ENCODE results near the gene ANKRD44. TPM values are rescaled to one million over a fixed set of nuclear protein-coding genes. Genes with fewer than 3 reads are reported as not detected.

ANKRD44 gene
- total RNA-seq, 1 experiment from 2014 or later: 16.2 TPM

GRCh38 chr2:196957881-196958525 is 352.6 kb downstream of the ANKRD44 start:
- DNase-seq (ENCODE audit: low spot score): no peak

- no peak for DNase-seq (ENCODE audit: low spot score)
These were observed 353.1 kb downstream of the ANKRD44 start for GRCh38 chr2:196957442-196957841.

- DNase-seq (ENCODE audit: low spot score): no peak
These were observed 354.5 kb downstream of the ANKRD44 start for GRCh38 chr2:196956069-196956468.

GRCh38 chr2:196955036-196955435 is 355.5 kb downstream of the ANKRD44 start:
- no peak for DNase-seq (ENCODE audit: low spot score)

- DNase-seq (ENCODE audit: low spot score): no peak
These were observed 356.6 kb downstream of the ANKRD44 start for GRCh38 chr2:196954001-196954400.

GRCh38 chr2:196952936-196953335 is 357.6 kb downstream of the ANKRD44 start:
- no peak for DNase-seq (ENCODE audit: low spot score)

- DNase-seq (ENCODE audit: low spot score): no peak
These were observed 358.6 kb downstream of the ANKRD44 start for GRCh38 chr2:196951973-196952372.

- no peak for DNase-seq (ENCODE audit: low spot score)
These were observed 361.5 kb downstream of the ANKRD44 start for GRCh38 chr2:196949116-196949515.

GRCh38 chr2:196944570-196944969 is 366.0 kb downstream of the ANKRD44 start:
- no peak for DNase-seq (ENCODE audit: low spot score)

GRCh38 chr2:196941398-196942078 is 369.0 kb downstream of the ANKRD44 start:
- no peak for DNase-seq (ENCODE audit: low spot score)

- peak; percentile 40 for DNase-seq (ENCODE audit: low spot score)
These were observed 371.2 kb downstream of the ANKRD44 start for GRCh38 chr2:196939371-196939770.

Other genes with a start within 250 kb of the ANKRD44 start
- gene SF3B1, start 124.2 kb upstream of the ANKRD44 start, total RNA-seq (2014; rRNA removed; shearing (Covaris generic)): 271 and 314 TPM in 2 replicates
- 48.9 and 57.6 TPM in 2 replicates for gene COQ10B, start 142.8 kb upstream of the ANKRD44 start, total RNA-seq (2014; rRNA removed; shearing (Covaris generic))
- gene HSPD1, start 189.1 kb upstream of the ANKRD44 start, total RNA-seq (2014; rRNA removed; shearing (Covaris generic)): 545 and 708 TPM in 2 replicates
- gene HSPE1, start 189.6 kb upstream of the ANKRD44 start, total RNA-seq (2014; rRNA removed; shearing (Covaris generic)): 375 and 548 TPM in 2 replicates
- 94.3 and 96.9 TPM in 2 replicates for gene MOB4, start 205.3 kb upstream of the ANKRD44 start, total RNA-seq (2014; rRNA removed; shearing (Covaris generic))